MV-4-11 (cell line): ENCODE measurements around the gene OR13H1.
"Not testable (repeated sequence)": the region's sequence is repeated elsewhere in the genome, so short reads cannot be mapped to it uniquely, and the experiment has no call there.

Experiments used
- DNase-seq: peaks from one replicate; lab custom pipeline; 2025; lab: John Stamatoyannopoulos, UW

Gene OR13H1, protein sequence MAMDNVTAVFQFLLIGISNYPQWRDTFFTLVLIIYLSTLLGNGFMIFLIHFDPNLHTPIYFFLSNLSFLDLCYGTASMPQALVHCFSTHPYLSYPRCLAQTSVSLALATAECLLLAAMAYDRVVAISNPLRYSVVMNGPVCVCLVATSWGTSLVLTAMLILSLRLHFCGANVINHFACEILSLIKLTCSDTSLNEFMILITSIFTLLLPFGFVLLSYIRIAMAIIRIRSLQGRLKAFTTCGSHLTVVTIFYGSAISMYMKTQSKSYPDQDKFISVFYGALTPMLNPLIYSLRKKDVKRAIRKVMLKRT

DNA sequence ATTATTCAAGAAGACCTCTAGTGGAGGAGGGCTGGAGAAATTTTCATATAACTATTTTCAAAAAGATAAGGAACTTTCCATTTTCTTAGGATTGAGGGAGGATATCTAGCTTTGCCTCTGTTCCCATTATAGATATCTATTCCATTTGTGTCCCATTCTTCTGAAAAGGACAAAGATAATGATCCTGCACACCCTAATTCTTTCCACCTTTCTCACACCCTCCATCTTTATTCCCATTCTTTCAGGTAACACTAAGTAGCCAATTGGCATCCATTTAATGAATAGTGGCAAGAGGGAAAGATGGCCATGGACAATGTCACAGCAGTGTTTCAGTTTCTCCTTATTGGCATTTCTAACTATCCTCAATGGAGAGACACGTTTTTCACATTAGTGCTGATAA lies at the start of gene OR13H1:
Gene OR13H1 (plus strand): TSS at position 301 of the 400 bp plus-strand sequence. CDS start 0 bp downstream, at position 301.
- DNase-seq: no peak

- not testable (repeated sequence) for DNase-seq
These were observed 42.3 kb upstream of the OR13H1 start for GRCh38 chrX:131501556-131501955.

DNA sequence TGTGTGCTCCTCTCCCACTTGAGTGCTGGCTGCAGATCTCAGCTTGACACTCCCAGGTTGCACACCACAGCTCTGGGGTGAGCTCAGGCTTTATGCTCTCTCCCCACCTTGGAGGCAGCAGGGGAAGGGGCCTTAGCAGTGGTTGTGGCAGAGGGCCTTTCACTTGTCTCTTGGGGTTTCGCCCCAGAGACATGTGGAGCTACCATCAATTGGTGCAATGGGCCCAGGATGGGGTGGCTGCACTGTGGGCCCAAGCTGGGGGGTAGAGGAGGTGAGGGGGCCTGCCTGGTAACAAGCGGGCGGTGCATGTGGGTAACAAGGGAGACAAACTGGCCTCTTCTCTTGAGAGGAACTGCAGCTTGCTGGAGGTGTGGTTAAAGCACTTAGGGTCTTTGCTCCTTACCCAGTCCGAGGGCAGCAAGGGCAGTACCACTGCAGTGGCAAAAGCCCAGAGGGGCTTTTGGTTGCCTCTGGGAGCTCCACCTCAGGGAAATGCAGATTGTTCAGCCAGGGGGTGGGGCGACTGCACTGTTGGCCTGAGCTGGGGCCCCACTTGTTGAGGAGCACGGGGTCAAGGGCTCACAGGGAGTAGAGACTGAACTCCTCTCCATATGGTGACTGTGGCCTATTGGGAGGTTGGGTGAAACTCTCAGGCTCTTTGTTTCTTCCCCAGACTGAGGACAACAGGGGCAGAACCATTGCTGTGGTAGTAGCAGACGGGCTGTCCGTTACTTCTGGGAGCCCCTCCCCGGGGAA lies 30.5 kb upstream of the OR13H1 start:
- DNase-seq: no peak

- no peak for DNase-seq
These were observed 22.1 kb upstream of the OR13H1 start for GRCh38 chrX:131521824-131522223.

DNA sequence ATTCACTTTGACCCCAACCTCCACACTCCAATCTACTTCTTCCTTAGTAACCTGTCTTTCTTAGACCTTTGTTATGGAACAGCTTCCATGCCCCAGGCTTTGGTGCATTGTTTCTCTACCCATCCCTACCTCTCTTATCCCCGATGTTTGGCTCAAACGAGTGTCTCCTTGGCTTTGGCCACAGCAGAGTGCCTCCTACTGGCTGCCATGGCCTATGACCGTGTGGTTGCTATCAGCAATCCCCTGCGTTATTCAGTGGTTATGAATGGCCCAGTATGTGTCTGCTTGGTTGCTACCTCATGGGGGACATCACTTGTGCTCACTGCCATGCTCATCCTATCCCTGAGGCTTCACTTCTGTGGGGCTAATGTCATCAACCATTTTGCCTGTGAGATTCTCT lies 344 bp downstream of the OR13H1 start:
- DNase-seq: no peak

- no peak for DNase-seq
These were observed 5.1 kb downstream of the OR13H1 start for GRCh38 chrX:131549011-131549410.

GRCh38 chrX:131552453-131552852 lies 8.6 kb downstream of the OR13H1 start:
- DNase-seq: not testable (repeated sequence)

DNA sequence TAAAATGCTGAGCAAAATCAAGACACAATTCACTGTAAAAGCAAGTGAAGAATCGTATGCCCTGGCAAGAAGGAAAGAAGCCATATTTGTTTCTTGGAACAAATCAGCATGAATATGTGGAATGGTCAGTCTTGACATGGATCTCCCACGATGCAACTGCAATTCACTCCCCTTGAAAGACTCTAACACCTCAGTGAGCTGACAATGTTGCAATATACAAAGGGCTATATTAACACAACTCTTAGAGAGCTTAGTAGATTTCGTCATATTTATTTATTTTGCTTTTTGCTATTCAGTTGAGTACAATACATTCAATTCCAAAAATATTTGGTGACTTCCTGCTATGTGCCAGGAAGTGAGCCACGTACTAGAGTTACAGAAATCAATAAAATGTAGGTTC lies 14.7 kb downstream of the OR13H1 start:
- no peak for DNase-seq

- DNase-seq: no peak
These were observed 20.8 kb downstream of the OR13H1 start for GRCh38 chrX:131564553-131565229.

DNA sequence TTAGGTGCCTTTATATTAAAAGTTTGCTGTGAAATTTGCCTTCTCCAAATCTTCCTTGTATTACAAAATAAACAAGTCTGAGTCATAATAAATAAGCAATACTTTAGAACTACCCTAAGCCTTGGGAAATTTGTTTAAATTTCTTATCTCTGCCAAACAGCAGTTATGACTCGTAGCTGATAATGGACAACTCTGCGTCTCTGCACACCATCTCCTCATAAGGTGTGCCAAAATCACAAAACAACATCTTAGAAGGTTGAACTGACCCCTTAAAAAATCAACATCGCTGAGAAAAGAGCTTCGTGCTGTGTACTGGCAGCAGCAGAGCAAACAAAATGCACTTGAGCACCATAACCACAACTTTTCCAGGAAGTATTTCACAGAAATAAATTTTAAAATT lies 22.0 kb downstream of the OR13H1 start:
- DNase-seq: no peak

GRCh38 chrX:131571348-131571747 lies 27.5 kb downstream of the OR13H1 start:
- DNase-seq: no peak

DNA sequence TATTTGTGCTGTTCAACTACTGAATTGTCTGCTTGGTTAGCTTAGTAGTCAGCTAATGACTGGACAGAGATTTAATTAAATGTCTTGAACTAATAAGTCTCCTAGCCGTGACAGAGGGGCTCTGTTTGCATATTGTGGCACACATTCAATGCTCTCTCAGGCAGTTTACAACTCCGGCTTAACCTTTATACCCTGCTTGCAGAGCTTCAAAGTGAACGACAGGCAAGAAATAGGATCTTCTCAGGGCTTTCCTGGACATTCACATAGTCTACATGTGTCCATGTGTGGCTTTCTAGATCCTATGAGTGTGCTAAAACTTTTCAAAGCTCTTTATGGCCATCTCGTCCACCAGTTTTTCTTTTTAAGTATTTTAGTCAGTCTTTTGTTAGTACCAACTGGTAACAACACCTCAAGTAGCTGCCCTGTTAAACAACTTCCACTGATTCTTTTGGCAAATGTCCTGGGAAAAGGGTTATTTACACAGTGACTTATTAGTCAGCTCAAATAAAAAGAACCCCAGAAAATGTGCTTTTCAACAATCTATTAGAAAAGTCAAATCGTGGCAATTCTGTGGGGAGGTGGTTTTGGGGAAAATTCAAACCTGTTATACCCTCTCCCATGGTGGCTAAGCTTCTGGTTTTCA lies 28.6 kb downstream of the OR13H1 start:
- DNase-seq: no peak

GRCh38 chrX:131577413-131577812 lies 33.5 kb downstream of the OR13H1 start:
- DNase-seq: no peak

DNA sequence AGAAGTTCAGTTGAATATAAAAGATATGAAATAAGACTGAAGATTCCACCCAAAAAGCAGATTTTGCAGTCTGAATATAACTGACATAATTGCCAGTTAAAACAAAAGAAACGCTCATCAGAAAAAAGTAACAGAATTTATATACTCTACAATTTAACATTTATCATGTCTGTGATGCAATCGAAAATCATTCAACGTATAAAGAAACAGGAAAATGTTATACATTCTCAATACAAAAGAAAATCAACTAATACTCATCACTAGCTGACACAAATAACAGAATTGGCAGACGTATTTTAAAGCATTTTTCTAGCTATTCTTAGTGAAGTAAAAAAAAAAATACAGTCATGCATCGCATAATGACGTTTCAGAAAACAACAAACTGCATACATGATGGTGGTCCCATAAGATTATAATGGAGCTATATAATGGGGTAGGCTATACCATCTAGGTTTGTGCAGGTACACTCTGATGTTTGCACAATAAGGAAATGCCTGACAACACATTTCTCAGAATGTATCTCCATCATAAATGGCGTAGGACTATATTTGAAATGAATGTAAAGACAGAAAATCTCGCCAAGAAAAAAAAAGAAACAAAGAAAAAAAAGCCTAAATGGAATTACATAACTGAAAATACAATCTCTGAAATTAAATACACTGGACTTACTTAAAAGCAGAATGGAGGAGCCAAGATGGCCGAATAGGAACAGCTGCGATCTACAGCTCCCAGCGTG lies 34.3 kb downstream of the OR13H1 start:
- DNase-seq: no peak

- DNase-seq: not testable (repeated sequence)
These were observed 35.0 kb downstream of the OR13H1 start for GRCh38 chrX:131578735-131579367.

GRCh38 chrX:131588995-131589394 lies 45.1 kb downstream of the OR13H1 start:
- no peak for DNase-seq
